GM12872 (cell line): ENCODE data around the gene SLC25A13.

ENCODE experiments used
- CTCF ChIP-seq: IDR thresholded peaks from 3 replicates; pipeline ENCODE4 v1.5.1; 2011; ENCODE audit warnings: low read depth, mild to moderate bottlenecking, low read length, moderate library complexity; ENCODE audit not compliant: insufficient read depth

The SLC25A13 gene

GRCh38 chr7:96216373-96216772, 105.5 kb downstream of the SLC25A13 start:
- no peak for TF ChIP-seq CTCF

GRCh38 chr7:96212474-96212873, 109.4 kb downstream of the SLC25A13 start:
- TF ChIP-seq CTCF = no peak

GRCh38 chr7:96211954-96212353, 109.9 kb downstream of the SLC25A13 start:
- no peak for TF ChIP-seq CTCF

GRCh38 chr7:96205665-96206064, 116.2 kb downstream of the SLC25A13 start:
- no peak for TF ChIP-seq CTCF

GRCh38 chr7:96204601-96205000, 117.3 kb downstream of the SLC25A13 start:
- TF ChIP-seq CTCF = no peak

- no peak for TF ChIP-seq CTCF
These were observed 118.1 kb downstream of the SLC25A13 start for GRCh38 chr7:96203786-96204185.

GRCh38 chr7:96202102-96202501, 119.8 kb downstream of the SLC25A13 start:
- TF ChIP-seq CTCF = no peak

GRCh38 chr7:96200740-96201139, 121.2 kb downstream of the SLC25A13 start:
- TF ChIP-seq CTCF = no peak
